GM12891 (cell line): ENCODE data around the gene GNLY. TPM values are rescaled to one million over a fixed set of nuclear protein-coding genes. Genes with fewer than 3 reads are reported as not detected.
A peak's percentile ranks its signal among the peaks of the same experiment; 100 is the strongest.

Experiments used
- DNase-seq: peaks from one replicate; pipeline ENCODE4 v3.0.0; 2011; ENCODE audit warnings: low spot score; ENCODE audit not compliant: insufficient read length
- FAIRE-seq: peaks from 2 replicates; lab custom pipeline; 2011; peaks lifted over from hg19 to GRCh38; lab: Jason Lieb, UNC
- PAX5 ChIP-seq: IDR thresholded peaks from 2 replicates; pipeline ENCODE4 v1.6.1; 2011; ENCODE audit warnings: low read length, moderate library complexity, mild to moderate bottlenecking; ENCODE audit not compliant: insufficient read depth, severe bottlenecking
- POLR2A ChIP-seq: IDR thresholded peaks from 2 replicates; pipeline ENCODE4 v1.6.1; 2011; ENCODE audit warnings: low read depth, low read length, control low read depth
- POLR2AphosphoS5 ChIP-seq: IDR thresholded peaks from 2 replicates; pipeline ENCODE4 v1.6.1; 2011; ENCODE audit warnings: low read depth, low read length, control low read depth
- POU2F2 ChIP-seq: IDR thresholded peaks from 2 replicates; pipeline ENCODE4 v1.6.1; 2011; ENCODE audit warnings: low read depth, mild to moderate bottlenecking, control low read depth, low read length, moderate library complexity
- SPI1 ChIP-seq: IDR thresholded peaks from 2 replicates; pipeline ENCODE4 v1.6.1; 2011; ENCODE audit warnings: low read depth, low read length, control low read depth
- TAF1 ChIP-seq: IDR thresholded peaks from 2 replicates; pipeline ENCODE4 v1.6.1; 2011; ENCODE audit warnings: low read depth, low read length, control low read depth
- polyA plus RNA-seq: library from polyadenylated mRNA; unstranded; fragments of >200 nt; gene quantifications from one replicate; pipeline ENCODE4 v1.2.1, GENCODE V29; 2012; ENCODE audit warnings: low read depth, missing spikeins, inconsistent platforms; ENCODE audit not compliant: missing spikeins

The GNLY gene
- not detected for polyA plus RNA-seq

DNA sequence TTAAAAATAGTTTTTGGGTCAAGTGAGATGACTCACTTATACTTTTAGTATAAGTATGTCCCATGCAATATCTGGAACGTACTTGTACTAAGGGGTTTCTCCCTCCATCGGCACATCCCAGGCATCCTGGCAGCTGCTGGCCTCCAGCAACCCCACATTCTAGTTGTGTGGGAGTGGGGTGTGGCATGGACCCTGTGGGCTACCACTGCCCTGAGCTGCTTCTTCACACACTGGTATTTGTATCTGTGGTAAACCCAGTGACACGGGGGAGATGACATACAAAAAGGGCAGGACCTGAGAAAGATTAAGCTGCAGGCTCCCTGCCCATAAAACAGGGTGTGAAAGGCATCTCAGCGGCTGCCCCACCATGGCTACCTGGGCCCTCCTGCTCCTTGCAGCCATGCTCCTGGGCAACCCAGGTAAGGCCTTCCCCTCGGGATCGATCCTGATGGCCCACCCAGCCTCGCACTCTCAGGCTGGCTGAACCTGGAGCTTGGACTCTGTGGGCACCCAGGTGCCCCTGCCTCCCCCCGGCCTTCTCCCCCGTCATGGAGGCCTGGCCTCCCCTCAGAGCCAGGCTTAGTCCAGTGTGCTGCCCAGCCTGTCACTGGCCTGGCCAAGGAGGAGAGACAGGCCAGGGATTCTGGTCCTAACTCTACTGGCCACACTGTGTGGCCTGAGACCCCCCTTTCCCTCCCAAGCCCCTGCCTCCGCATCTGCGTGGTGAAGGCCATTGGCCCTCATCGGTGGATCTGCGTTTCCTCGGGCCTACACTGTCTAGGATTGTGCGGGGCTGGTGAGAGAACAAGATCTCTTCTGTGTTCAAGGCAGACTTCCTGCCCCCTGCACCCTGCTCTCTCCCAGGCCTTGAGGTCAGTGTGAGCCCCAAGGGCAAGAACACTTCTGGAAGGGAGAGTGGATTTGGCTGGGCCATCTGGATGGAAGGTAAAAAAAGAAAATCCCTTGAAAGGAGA is at the start of gene GNLY:
TSS of gene GNLY (plus strand) at position 307 of the 974 bp plus-strand sequence. CDS start at position 368, 61 bp downstream.
- FAIRE-seq (no peak), DNase-seq (no peak)
- TF ChIP-seq POU2F2 (no peak), POLR2AphosphoS5 (no peak), TAF1 (no peak), POLR2A (no peak), SPI1 (no peak)

DNA sequence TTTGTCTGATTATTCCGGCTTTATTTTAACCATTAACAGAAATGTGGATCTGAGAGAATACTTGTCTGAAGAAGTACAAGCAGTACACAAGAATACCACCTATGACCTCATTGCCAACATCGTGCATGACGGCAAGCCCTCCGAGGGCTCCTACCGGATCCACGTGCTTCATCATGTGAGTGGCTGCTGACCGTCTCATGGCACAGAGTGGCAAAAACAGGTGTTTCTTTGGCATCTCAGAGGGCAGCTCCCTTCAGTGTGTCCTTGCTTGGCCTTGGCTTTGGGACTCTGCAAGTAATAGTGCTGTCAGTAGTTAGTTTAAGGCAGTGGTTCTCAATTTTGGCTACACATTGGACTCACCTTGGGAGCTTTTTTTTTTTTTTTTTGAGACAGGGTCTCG is 49.2 kb upstream of the GNLY start:
- no peak for TF ChIP-seq POLR2AphosphoS5
- TF ChIP-seq SPI1 = no peak
- TF ChIP-seq PAX5 = no peak
- no peak for TF ChIP-seq POLR2A
- no peak for TF ChIP-seq POU2F2
- no peak for TF ChIP-seq TAF1

DNA sequence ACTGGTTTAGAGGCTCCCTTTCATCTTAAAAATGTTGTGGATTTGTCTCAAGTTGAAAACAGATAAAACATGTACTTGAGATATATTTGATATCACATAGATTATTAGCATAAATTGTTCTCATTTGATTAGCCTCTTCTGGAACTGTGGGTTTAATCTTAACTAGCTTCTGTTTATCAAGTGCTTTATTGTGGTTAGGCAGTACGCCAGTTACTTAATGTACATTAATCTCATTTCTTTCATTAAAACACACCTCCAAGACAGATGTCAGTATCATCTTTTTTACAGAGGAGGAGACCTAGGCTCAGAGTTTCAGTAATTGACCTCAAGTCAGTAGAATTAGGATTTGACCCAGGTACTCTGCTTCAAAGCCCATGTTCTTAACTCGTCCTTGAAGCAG is 48.0 kb upstream of the GNLY start:
- FAIRE-seq (no peak), DNase-seq (no peak)
- no peak for TF ChIP-seq POLR2AphosphoS5
- TF ChIP-seq SPI1 = no peak
- no peak for TF ChIP-seq POLR2A
- TF ChIP-seq POU2F2 = no peak
- TF ChIP-seq TAF1 = no peak

More for the DNA sequence above, 49.2 kb upstream of the GNLY start:
- DNase-seq (no peak), FAIRE-seq (no peak)

DNA sequence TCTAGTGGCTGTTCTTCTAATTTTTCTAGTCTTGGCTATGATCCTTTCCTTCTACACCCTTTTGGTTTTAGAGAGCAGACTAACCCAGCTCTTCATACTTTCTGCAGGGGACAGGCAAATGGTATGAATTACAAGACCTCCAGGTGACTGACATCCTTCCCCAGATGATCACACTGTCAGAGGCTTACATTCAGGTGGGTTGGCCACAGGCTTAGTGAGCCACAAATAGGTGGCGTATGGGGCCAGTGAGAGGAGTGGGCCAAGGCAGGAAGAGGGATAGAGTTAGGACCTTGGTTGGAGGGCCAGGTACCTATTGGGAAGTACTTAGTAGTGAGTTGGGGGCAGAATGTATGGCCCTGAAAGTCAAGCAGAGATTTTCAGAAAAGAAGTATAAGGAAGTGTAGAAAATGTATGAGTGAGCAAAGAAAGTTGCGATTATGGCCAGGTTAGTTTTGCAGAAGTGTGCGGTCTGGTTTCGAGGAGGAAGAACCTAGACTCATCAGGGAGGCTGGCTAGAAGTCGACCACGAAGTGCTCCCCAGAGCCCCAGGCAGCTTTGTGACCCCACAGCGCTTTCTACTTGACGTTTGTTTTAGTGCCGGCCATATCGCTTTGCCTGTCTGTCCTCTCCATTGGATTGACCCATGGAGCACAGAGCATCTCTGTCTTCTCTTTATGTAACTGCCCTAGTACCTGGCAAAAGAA is 46.2 kb upstream of the GNLY start:
- DNase-seq = no peak
- TF ChIP-seq POLR2AphosphoS5 (no peak), SPI1 (peak; percentile 76), POU2F2 (no peak), TAF1 (no peak)
- peak; percentile 47 for FAIRE-seq

DNA sequence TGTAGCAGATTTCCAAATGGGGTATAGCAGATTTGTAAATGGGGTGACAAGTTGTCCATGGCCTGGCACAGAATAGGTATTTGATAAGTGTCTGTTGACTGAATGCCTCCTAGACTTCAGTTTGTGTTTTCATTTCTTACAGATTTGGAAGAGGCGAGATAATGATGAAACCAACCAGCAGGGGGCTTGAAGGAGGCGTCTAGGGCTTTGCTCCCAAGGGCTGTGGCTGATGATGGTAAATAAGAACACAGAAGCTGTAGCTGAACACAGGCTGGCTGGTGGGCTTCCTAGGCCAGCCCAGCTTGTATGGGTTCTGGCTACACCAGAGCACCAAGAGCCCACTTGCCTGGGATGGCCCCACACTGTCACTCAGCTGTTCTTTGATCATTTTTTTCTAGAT is 45.5 kb upstream of the GNLY start:
- FAIRE-seq (no peak), DNase-seq (no peak)
- TF ChIP-seq PAX5 (no peak), POLR2AphosphoS5 (no peak), SPI1 (no peak), TAF1 (no peak)

DNA sequence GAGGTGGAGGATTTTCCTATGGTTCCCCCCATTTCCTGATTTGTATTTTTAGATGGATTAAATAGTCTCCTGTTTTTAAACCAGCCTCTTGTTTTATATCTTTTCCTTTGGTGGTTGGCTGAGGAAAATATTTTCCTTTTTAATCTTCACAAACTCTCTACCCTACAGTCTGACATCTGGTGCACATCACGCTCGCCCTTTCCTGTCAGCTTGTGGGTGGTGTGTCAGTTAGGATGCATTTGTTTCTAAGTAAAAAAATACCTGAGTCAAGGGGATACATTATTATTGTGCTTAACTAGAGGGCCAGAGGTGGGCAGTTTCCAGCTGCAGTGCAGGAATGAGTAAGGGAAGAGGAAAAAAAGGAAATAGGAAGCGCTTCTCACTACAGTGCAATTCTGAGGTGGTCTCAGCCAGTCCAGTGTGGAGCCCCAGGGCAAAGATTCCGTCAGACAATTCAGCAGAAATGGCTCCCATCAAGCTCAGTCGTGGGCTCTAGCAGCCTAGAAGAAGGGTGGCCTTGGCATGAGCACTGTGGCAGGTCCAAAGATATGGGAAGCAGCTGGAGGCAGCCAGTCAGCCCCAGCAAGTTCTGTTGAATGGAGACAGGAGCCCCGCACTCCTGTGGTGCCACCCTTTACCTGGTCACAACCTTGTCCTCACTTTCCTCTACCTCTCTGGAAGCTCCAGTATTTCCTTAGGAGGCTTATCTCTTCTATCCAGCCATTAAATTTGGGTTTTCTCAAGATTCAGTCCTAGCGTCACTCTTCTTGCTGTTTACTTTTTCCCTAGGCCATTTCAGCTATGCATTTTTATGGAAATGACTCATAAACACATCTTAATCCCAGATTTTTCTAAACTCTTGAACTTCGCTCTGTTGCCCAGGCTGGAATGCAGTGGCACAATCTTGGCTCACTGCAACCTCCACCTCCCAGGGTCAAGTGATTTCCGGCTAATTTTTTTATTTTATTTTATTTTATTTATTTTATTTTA is 44.7 kb upstream of the GNLY start:
- FAIRE-seq (no peak), DNase-seq (no peak)

DNA sequence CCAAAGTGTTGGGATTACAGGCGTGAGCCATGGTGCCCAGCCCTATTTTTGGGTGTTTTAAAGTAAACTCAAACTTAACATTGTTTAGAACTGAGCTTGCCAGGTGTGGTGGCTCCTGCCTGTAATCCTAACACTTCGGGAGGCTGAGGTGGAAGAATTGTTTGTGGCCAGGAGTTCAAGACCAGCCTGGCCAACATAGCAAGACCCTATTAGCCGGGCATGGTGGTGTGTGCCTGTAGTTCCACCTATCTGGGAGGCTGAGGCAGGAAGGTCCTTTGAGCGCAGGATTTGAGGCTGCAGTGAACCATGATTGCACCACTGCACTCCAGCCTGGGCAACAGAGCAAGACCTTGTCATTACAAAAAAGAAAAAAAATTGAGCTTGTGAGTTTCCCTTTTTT is 43.7 kb upstream of the GNLY start:
- FAIRE-seq (no peak), DNase-seq (no peak)
- TF ChIP-seq POLR2A = no peak
- no peak for TF ChIP-seq SPI1
- no peak for TF ChIP-seq TAF1
- no peak for TF ChIP-seq POLR2AphosphoS5
- TF ChIP-seq PAX5 = no peak
- TF ChIP-seq POU2F2 = no peak

More for the DNA sequence above, 44.7 kb upstream of the GNLY start:
- TF ChIP-seq SPI1 = no peak
- TF ChIP-seq POU2F2 = no peak
- no peak for TF ChIP-seq PAX5
- TF ChIP-seq TAF1 = no peak
- TF ChIP-seq POLR2A = no peak
- TF ChIP-seq POLR2AphosphoS5 = no peak

DNA sequence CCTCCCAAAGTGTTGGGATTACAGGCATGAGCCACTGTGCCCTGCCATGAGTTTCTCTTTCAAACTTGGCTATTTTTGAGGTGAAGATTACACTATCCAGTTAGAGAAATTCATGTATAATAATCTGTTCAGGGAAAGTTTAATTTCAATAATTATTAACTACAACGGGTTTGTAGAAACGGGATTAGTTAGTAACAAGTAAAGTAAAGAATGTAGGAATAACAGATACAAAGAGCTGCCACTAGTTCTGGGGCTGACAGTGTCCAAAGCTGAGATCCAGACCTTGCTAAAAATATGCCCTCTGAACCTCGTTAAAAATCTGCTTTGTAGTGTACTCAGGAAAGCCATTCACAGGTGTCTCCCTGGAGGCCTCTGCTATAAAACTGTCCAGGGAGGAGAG is 43.1 kb upstream of the GNLY start:
- no peak for DNase-seq
- no peak for FAIRE-seq
- TF ChIP-seq SPI1 = no peak
- no peak for TF ChIP-seq TAF1
- no peak for TF ChIP-seq POLR2AphosphoS5
- TF ChIP-seq PAX5 = no peak
- TF ChIP-seq POU2F2 = no peak
- TF ChIP-seq POLR2A = no peak

DNA sequence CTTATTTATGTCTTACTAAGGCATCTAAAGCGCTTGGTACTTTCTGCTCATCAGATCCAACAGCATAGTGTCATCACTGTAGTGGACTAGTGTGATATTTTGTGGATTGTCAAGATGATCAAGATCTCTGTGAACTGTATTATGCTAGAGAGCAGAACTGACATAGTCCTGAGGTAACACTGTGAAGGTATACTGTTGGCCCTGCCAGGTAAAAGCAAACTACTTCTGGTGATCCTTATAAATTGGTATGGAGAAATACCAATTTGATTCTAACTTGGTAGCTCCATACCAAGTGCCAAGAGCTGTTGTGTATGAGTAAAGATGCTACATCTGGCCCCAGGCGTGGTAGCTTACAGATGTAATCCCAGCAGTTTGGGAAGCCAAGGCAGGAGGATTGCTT is 42.1 kb upstream of the GNLY start:
- no peak for TF ChIP-seq PAX5
- no peak for TF ChIP-seq POLR2AphosphoS5
- TF ChIP-seq POU2F2 = no peak
- TF ChIP-seq POLR2A = no peak
- DNase-seq (no peak), FAIRE-seq (no peak)
